Thyroid gland (tissue), 4 donors: ENCODE data around the gene ELFN1.

Source experiments
- CTCF ChIP-seq, 6 experiments: fragments of 200-600 bp in 3 of 6; fragments of 450-650 bp in 3 of 6; sonication (generic) in 3 of 6; IDR thresholded peaks; one replicate each; pipeline ENCODE4 v1.5.1; 2016 to 2019; ENCODE audit warnings: antibody characterized with exemption in 6 of 6, mild to moderate bottlenecking in 2 of 6, inconsistent platforms in 1 of 6, moderate library complexity in 1 of 6
- POLR2A ChIP-seq, 2 donors: fragments of 450-650 bp; IDR thresholded peaks; one replicate each; pipeline ENCODE4 v1.6.1; 2017; ENCODE audit warnings: antibody characterized with exemption in 2 of 2, mild to moderate bottlenecking in 2 of 2, moderate library complexity in 1 of 2

GRCh38 chr7:1761774-1762173 is 91.7 kb downstream of the ELFN1 start:
- TF ChIP-seq CTCF (IDR thresholded peaks at IDR 0.05) (no peak), POLR2A (IDR thresholded peaks at IDR 0.05) (no peak)
